Ishikawa (cell line): ENCODE measurements around the gene TGM5.

Source experiments
- CEBPB ChIP-seq: IDR thresholded peaks from 2 replicates; pipeline ENCODE4 v1.6.1; 2012
- CREB1 ChIP-seq: IDR thresholded peaks from 2 replicates; pipeline ENCODE4 v1.6.1; 2012; ENCODE audit warnings: low read depth
- EGR1 ChIP-seq: IDR thresholded peaks from 2 replicates; pipeline ENCODE4 v1.6.1; 2012
- EP300 ChIP-seq: IDR thresholded peaks from 2 replicates; pipeline ENCODE4 v1.6.1; 2012; ENCODE audit warnings: borderline replicate concordance
- FOXM1 ChIP-seq: IDR thresholded peaks from 2 replicates; pipeline ENCODE4 v1.6.1; 2012; ENCODE audit warnings: low read depth, borderline replicate concordance
- NFIC ChIP-seq: IDR thresholded peaks from 2 replicates; pipeline ENCODE4 v1.6.1; 2012
- RAD21 ChIP-seq: IDR thresholded peaks from 2 replicates; pipeline ENCODE4 v1.6.1; 2012; ENCODE audit warnings: low read depth
- TAF1 ChIP-seq: IDR thresholded peaks from 2 replicates; pipeline ENCODE4 v1.6.1; 2012; ENCODE audit warnings: low read depth, mild to moderate bottlenecking
- TCF12 ChIP-seq: IDR thresholded peaks from 2 replicates; pipeline ENCODE4 v1.6.1; 2012; ENCODE audit warnings: low read depth
- TEAD4 ChIP-seq: IDR thresholded peaks from 2 replicates; pipeline ENCODE4 v1.6.1; 2012
- YY1 ChIP-seq: IDR thresholded peaks from 2 replicates; pipeline ENCODE4 v1.6.1; 2012; ENCODE audit warnings: low read depth
- ZBTB7A ChIP-seq: IDR thresholded peaks from 2 replicates; pipeline ENCODE4 v1.6.1; 2012; ENCODE audit warnings: low read depth
- TF ChIP-seq, protein P1 (sequence below): IDR thresholded peaks from 2 replicates; pipeline ENCODE4 v1.6.1; 2012; ENCODE audit warnings: low read depth, mild to moderate bottlenecking
- TF ChIP-seq, protein P2 (sequence below): IDR thresholded peaks from 2 replicates; pipeline ENCODE4 v1.6.1; 2012
- TF ChIP-seq, protein P3 (sequence below): IDR thresholded peaks from 2 replicates; pipeline ENCODE4 v1.6.1; 2012

The TGM5 gene

DNA sequence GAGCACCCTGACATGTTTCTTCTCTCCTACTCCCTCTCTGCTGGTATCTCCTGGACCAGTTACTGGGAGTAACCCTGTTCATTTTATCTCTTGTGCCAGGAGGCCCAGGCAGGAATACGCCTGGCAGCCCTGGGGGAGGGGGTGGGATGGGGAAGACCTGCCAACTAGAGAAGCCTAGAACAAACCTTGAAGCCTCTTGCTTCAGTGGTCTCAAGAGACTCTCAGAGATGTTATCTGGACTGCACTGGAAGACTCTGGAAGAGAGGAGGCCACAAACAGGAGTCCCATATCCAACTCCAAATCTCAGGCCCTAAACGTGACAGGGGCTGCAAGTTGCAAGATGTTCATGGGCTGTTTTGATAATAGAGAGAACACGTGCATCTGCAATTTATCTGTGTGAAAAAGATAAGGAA lies 45.7 kb downstream of the TGM5 start, which contains the start of gene EPB42:
EPB42 (minus strand) TSS at position 28 of the 413 bp plus-strand sequence. CDS start 193 bp downstream, outside the sequence.
- TF ChIP-seq, protein P1, sequence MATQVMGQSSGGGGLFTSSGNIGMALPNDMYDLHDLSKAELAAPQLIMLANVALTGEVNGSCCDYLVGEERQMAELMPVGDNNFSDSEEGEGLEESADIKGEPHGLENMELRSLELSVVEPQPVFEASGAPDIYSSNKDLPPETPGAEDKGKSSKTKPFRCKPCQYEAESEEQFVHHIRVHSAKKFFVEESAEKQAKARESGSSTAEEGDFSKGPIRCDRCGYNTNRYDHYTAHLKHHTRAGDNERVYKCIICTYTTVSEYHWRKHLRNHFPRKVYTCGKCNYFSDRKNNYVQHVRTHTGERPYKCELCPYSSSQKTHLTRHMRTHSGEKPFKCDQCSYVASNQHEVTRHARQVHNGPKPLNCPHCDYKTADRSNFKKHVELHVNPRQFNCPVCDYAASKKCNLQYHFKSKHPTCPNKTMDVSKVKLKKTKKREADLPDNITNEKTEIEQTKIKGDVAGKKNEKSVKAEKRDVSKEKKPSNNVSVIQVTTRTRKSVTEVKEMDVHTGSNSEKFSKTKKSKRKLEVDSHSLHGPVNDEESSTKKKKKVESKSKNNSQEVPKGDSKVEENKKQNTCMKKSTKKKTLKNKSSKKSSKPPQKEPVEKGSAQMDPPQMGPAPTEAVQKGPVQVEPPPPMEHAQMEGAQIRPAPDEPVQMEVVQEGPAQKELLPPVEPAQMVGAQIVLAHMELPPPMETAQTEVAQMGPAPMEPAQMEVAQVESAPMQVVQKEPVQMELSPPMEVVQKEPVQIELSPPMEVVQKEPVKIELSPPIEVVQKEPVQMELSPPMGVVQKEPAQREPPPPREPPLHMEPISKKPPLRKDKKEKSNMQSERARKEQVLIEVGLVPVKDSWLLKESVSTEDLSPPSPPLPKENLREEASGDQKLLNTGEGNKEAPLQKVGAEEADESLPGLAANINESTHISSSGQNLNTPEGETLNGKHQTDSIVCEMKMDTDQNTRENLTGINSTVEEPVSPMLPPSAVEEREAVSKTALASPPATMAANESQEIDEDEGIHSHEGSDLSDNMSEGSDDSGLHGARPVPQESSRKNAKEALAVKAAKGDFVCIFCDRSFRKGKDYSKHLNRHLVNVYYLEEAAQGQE = no peak
- no peak for TF ChIP-seq CEBPB
- TF ChIP-seq YY1 = no peak
- no peak for TF ChIP-seq NFIC
- no peak for TF ChIP-seq TCF12
- TF ChIP-seq EP300 = no peak
- TF ChIP-seq, protein P2, sequence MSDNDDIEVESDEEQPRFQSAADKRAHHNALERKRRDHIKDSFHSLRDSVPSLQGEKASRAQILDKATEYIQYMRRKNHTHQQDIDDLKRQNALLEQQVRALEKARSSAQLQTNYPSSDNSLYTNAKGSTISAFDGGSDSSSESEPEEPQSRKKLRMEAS = no peak
- TF ChIP-seq ZBTB7A = no peak
- no peak for TF ChIP-seq CREB1

DNA sequence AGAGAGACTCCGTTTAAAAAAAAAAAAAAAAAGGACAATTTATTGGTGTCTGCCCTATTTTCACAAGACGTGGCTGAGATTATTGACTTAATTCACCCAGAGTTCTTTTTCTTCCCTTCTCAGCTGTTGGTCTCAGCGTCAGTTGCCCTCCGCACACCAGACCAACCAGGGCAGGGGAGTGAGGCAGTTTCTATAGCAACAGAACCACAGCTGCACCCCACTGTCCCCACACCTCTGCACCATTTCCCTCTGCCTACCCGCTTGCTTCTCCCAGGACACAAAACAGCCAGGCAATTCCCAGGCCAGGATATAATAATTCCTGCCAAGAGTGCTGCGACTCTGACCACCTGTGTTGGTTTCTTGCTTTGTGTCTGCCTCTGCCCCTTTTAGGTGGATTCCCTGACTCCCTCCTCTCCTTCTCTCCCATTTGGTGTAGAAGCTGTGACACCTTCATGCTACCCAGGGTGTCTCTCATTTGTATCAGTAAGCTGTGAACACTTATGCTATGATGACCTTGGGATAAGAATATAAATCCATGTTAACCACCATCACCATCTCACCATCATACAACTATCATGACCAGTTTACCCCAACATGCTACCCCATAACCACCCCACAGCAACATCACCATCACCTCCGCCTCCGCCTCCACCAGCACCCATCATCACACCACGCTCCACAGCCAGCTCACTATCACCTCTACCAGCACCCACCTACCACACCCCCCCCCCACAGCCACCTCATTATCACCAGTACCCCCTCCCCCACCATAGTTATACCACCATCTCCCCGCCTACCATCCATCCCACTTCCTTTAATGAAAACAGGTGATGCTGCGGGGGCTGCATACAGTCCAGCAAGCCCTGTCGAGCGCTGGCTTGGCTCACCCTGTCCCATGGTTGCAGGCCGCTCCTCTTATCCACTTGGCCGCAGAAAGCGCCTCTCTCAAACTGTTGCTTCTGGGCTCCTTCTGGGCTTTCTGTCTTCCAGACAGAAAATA lies 46.5 kb downstream of the TGM5 start:
- no peak for TF ChIP-seq ZBTB7A
- no peak for TF ChIP-seq EGR1
- no peak for TF ChIP-seq TAF1
- TF ChIP-seq, protein P3, sequence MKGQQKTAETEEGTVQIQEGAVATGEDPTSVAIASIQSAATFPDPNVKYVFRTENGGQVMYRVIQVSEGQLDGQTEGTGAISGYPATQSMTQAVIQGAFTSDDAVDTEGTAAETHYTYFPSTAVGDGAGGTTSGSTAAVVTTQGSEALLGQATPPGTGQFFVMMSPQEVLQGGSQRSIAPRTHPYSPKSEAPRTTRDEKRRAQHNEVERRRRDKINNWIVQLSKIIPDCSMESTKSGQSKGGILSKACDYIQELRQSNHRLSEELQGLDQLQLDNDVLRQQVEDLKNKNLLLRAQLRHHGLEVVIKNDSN = no peak
- TF ChIP-seq TEAD4 = no peak
- TF ChIP-seq FOXM1 = no peak
- no peak for TF ChIP-seq YY1
- TF ChIP-seq CEBPB = no peak
- TF ChIP-seq, protein P1 = no peak
- no peak for TF ChIP-seq CREB1
- TF ChIP-seq EP300 = no peak
- TF ChIP-seq, protein P2 = no peak
- no peak for TF ChIP-seq NFIC
- TF ChIP-seq RAD21 = no peak
- no peak for TF ChIP-seq TCF12

DNA sequence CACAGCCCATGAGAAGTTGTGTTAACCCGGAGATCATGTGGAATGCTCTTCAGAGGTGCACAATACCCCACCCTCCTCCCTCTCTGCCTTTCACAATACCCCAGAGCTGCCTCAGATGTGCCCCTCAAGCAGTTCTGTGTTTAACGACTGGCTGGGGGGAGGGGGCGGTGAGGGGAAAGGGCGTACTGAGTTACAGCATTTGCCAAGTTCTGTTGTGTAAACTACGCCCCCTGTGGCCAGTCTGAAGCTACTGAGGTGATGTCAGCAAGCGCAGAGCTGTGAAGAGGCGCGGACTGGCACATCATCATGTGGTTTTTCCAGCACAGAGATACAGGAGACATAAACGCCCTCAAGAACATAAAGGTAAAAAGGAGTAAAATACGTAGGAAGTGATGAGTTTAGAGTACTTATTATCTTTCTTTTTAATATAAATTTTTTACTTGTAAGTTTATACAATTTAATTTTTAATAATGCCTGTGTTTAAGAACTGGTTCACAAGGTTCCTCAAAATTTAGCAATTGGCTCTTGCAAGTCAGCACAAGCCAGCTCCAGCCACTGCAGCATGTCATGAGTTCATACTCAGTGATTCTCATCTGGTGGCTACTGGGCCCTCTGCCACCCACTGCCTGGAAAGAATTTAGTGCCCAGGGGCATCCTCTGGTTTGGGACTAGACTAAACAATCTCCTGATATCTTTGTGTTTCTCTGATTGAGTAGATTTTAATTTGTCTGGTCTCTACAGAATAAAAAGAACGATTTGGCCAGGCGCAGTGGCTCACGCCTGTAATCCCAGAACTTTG lies 47.6 kb downstream of the TGM5 start:
- TF ChIP-seq, protein P3 = no peak
- TF ChIP-seq FOXM1 (no peak), RAD21 (no peak), YY1 (no peak), NFIC (no peak), EP300 (no peak), ZBTB7A (no peak)
- TF ChIP-seq, protein P1 = no peak
- TF ChIP-seq, protein P2 = no peak
